H1 (cell line): Measurements from ENCODE around the gene ZC2HC1C. TPM values are rescaled to one million over a fixed set of nuclear protein-coding genes. Genes with fewer than 3 reads are reported as not detected.

Experiments used
- CTCF ChIA-PET: fragments of 300-600 bp; sonication (Branson Sonifier 250); formaldehyde crosslinking; loops from one replicate; lab custom pipeline; 2021; ENCODE audit not compliant: partially characterized antibody; lab: Charles Lee
- POLR2A ChIA-PET: fragments of 300-600 bp; sonication (Branson Sonifier 250); formaldehyde crosslinking; loops from one replicate; lab custom pipeline; 2021; ENCODE audit warnings: inconsistent platforms; ENCODE audit not compliant: partially characterized antibody; lab: Charles Lee
- DNase-seq, 2 experiments: peaks; one replicate each; pipeline versions ENCODE4 v3.0.0 to v3.0.0-alpha.2; 2010 to 2022; ENCODE audit warnings: low spot score in 2 of 2, low read depth in 1 of 2, mixed read lengths in 1 of 2
- FAIRE-seq: peaks from 2 replicates; lab custom pipeline; 2011; peaks lifted over from hg19 to GRCh38; lab: Jason Lieb, UNC
- H2AFZ ChIP-seq: 2 replicates; pipeline ENCODE4 v1.8.1; 2012; ENCODE audit warnings: low read length, inconsistent platforms
- H2AK5ac ChIP-seq: 2 replicates; pipeline ENCODE4 v1.6.1; 2013; ENCODE audit warnings: low read depth, low read length
- H2BK120ac ChIP-seq: replicated peaks from 2 replicates; pipeline ENCODE3; 2013; ENCODE audit warnings: low read depth, low read length, inconsistent platforms
- H2BK12ac ChIP-seq: 2 replicates; pipeline ENCODE4 v1.6.1; 2013; ENCODE audit warnings: low read depth, low read length
- H2BK15ac ChIP-seq: 2 replicates; pipeline ENCODE4 v1.6.1; 2013; ENCODE audit warnings: low read length
- H2BK20ac ChIP-seq: 2 replicates; pipeline ENCODE4 v1.6.1; 2013; ENCODE audit warnings: low read length
- H2BK5ac ChIP-seq: 2 replicates; pipeline ENCODE4 v1.6.1; 2013; ENCODE audit warnings: low read depth, low read length
- H3K14ac ChIP-seq: 2 replicates; pipeline ENCODE4 v1.6.1; 2013; ENCODE audit warnings: inconsistent platforms; ENCODE audit not compliant: insufficient read length
- H3K18ac ChIP-seq: 2 replicates; pipeline ENCODE4 v1.6.1; 2013; ENCODE audit warnings: low read length; ENCODE audit errors: extremely low read depth
- H3K23ac ChIP-seq: 2 replicates; pipeline ENCODE4 v1.6.1; 2013; ENCODE audit warnings: inconsistent platforms; ENCODE audit not compliant: insufficient read length
- H3K23me2 ChIP-seq: 2 replicates; pipeline ENCODE4 v1.6.1; 2013; ENCODE audit warnings: low read depth, low read length
- H3K27ac ChIP-seq: 2 replicates; pipeline ENCODE4 v1.6.1; 2011; ENCODE audit warnings: low read depth, low read length, inconsistent platforms
- H3K27me3 ChIP-seq, 4 experiments: replicated peaks in 1 of 4; 1 replicate in 1 of 4; 2 replicates in 3 of 4; pipeline versions ENCODE4 v1.6.1 to v1.8.1; 2011 to 2013; ENCODE audit warnings: low read length in 3 of 4, mild to moderate bottlenecking in 3 of 4, inconsistent platforms in 2 of 4, mixed read lengths in 2 of 4, moderate library complexity in 1 of 4; ENCODE audit not compliant: control insufficient read depth in 3 of 4, insufficient read depth in 3 of 4; ENCODE audit errors: extremely low read depth in 1 of 4
- H3K36me3 ChIP-seq, 4 experiments: 2 replicates each; pipeline versions ENCODE4 v1.6.1 to v1.8.1; 2011 to 2013; ENCODE audit warnings: mild to moderate bottlenecking in 4 of 4, low read length in 3 of 4, moderate library complexity in 2 of 4, control low read depth in 1 of 4, inconsistent platforms in 1 of 4; ENCODE audit not compliant: insufficient read depth in 4 of 4, control insufficient read depth in 2 of 4
- H3K4ac ChIP-seq: replicated peaks from 2 replicates; pipeline ENCODE3; 2013; ENCODE audit warnings: low read length, low read depth, mixed read lengths, inconsistent platforms; ENCODE audit not compliant: insufficient read length
- H3K4me1 ChIP-seq, 4 experiments: replicated peaks in 1 of 4; 1 replicate in 1 of 4; 2 replicates in 3 of 4; pipeline versions ENCODE4 v1.6.1 to v1.8.1; 2011 to 2013; ENCODE audit warnings: low read length in 3 of 4, inconsistent platforms in 2 of 4, mixed read lengths in 1 of 4; ENCODE audit not compliant: insufficient read depth in 4 of 4, control insufficient read depth in 3 of 4
- H3K4me2 ChIP-seq, 2 experiments: 2 replicates each; pipeline versions ENCODE4 v1.6.1 to v1.8.1; 2011 to 2013; ENCODE audit warnings: low read depth in 2 of 2, low read length in 2 of 2, control low read depth in 1 of 2, inconsistent platforms in 1 of 2, mild to moderate bottlenecking in 1 of 2; ENCODE audit not compliant: insufficient read depth in 1 of 2
- H3K4me3 ChIP-seq, 4 experiments: fragments of 200-600, 300-600 bp in 1 of 4; sonication (generic), shearing (Covaris generic), sonication (Bioruptor Twin) in 1 of 4; 2 replicates each; pipeline versions ENCODE4 v1.5.1 to v1.8.1; 2011 to 2016; ENCODE audit warnings: low read length in 4 of 4, low read depth in 3 of 4, control low read depth in 2 of 4, inconsistent platforms in 2 of 4, mild to moderate bottlenecking in 2 of 4, mixed read lengths in 1 of 4, moderate library complexity in 1 of 4; ENCODE audit not compliant: insufficient read depth in 2 of 4; ENCODE audit errors: extremely low read depth in 1 of 4
- H3K56ac ChIP-seq: replicated peaks from 2 replicates; pipeline ENCODE3; 2013; ENCODE audit warnings: low read depth, mild to moderate bottlenecking, mixed read lengths, low read length, inconsistent platforms; ENCODE audit not compliant: insufficient read length
- H3K79me1 ChIP-seq: 2 replicates; pipeline ENCODE4 v1.6.1; 2013; ENCODE audit warnings: low read depth, low read length, control low read depth
- H3K79me2 ChIP-seq, 2 experiments: 2 replicates each; pipeline versions ENCODE4 v1.6.1 to v1.8.1; 2012 to 2013; ENCODE audit warnings: low read length in 2 of 2, mild to moderate bottlenecking in 2 of 2, inconsistent platforms in 1 of 2; ENCODE audit not compliant: insufficient read depth in 2 of 2, control insufficient read depth in 1 of 2
- H3K9ac ChIP-seq, 4 experiments: replicated peaks in 1 of 4; 1 replicate in 1 of 4; 2 replicates in 3 of 4; pipeline versions ENCODE4 v1.6.1 to v1.8.1; 2011 to 2013; ENCODE audit warnings: low read depth in 3 of 4, low read length in 3 of 4, control low read depth in 2 of 4, mild to moderate bottlenecking in 2 of 4, moderate library complexity in 2 of 4, inconsistent platforms in 1 of 4; ENCODE audit errors: extremely low read depth in 1 of 4
- H3K9me3 ChIP-seq, 2 experiments: 2 replicates each; pipeline versions ENCODE4 v1.6.1 to v1.8.1; 2012 to 2013; ENCODE audit warnings: mild to moderate bottlenecking in 2 of 2, moderate library complexity in 2 of 2, control low read depth in 1 of 2, inconsistent platforms in 1 of 2, low read depth in 1 of 2, low read length in 1 of 2, mixed read lengths in 1 of 2; ENCODE audit not compliant: insufficient read depth in 2 of 2
- H4K20me1 ChIP-seq, 2 experiments: replicated peaks in 1 of 2; 2 replicates each; pipeline versions ENCODE3 to v1.8.1; 2011 to 2013; ENCODE audit warnings: inconsistent platforms in 2 of 2, low read length in 2 of 2, mild to moderate bottlenecking in 1 of 2; ENCODE audit not compliant: insufficient read depth in 2 of 2, control insufficient read depth in 1 of 2
- H4K5ac ChIP-seq: 2 replicates; pipeline ENCODE4 v1.6.1; 2013; ENCODE audit warnings: low read length, low read depth, mixed read lengths, inconsistent platforms; ENCODE audit not compliant: insufficient read length
- H4K8ac ChIP-seq: 2 replicates; pipeline ENCODE4 v1.8.0; 2013; ENCODE audit warnings: mild to moderate bottlenecking, moderate library complexity, low read length, inconsistent platforms; ENCODE audit not compliant: insufficient read depth; ENCODE audit errors: extremely low read depth
- H4K91ac ChIP-seq: replicated peaks from 2 replicates; pipeline ENCODE3; 2013; ENCODE audit warnings: low read length, mixed read lengths, inconsistent platforms; ENCODE audit not compliant: insufficient read length
- CBX8 ChIP-seq: fragments of 300-800, 300-1000 bp; sonication (generic); IDR thresholded peaks from 2 replicates; pipeline ENCODE4 v1.7.1; 2016; ENCODE audit warnings: low read depth, low read length, borderline replicate concordance
- HDAC2 ChIP-seq, 2 experiments: fragments of 300-600 bp in 1 of 2; sonication (generic) in 1 of 2; IDR thresholded peaks; 2 replicates each; pipeline ENCODE4 v1.6.1; 2011 to 2012; ENCODE audit warnings: low read depth in 2 of 2, low read length in 2 of 2, mild to moderate bottlenecking in 2 of 2, moderate library complexity in 2 of 2, borderline replicate concordance in 1 of 2, inconsistent platforms in 1 of 2
- KDM4A ChIP-seq: IDR thresholded peaks from one replicate; pipeline ENCODE4 v1.7.1; 2012; ENCODE audit warnings: low read depth, mild to moderate bottlenecking, moderate library complexity, low read length, inconsistent platforms; ENCODE audit not compliant: severe bottlenecking
- WGBS, 2 experiments: shearing (Covaris generic) in 1 of 2; methylation state at CpG; one replicate each; pipeline versions ENCODE4 v1.1.6 to v1.1.7; 2013 to 2015; ENCODE audit warnings: low lambda C conversion rate in 2 of 2, mixed read lengths in 2 of 2, inconsistent platforms in 1 of 2, low coverage in 1 of 2, missing lambda C conversion rate in 1 of 2; ENCODE audit not compliant: insufficient replicate concordance in 2 of 2, insufficient coverage in 1 of 2, insufficient read length in 1 of 2; ENCODE audit errors: extremely low coverage in 1 of 2, missing lambda C conversion rate in 1 of 2; 5-methylcytosine and 5-hydroxymethylcytosine counted together
- polyA plus RNA-seq, 7 experiments: library from polyadenylated mRNA; depleted of rRNA in 3 of 7; stranded (reverse) in 5 of 7; unstranded in 2 of 7; fragments of >200 nt in 5 of 7; fragments of 200-250 nt in 2 of 7; gene quantifications; 1 replicate in 5 of 7; 2 replicates in 1 of 7; 4 replicates in 1 of 7; pipeline versions ENCODE4 v1.2.1 to v1.2.3, GENCODE V29; 2011 to 2013; ENCODE audit warnings: missing spikeins in 2 of 7, mixed read lengths in 2 of 7
- total RNA-seq: library from RNA; stranded (reverse); fragmentation: NEBNext Ultra II Directional; extraction: Animal tissue kit (Norgen Biotek cat#: 25700); gene quantifications from 2 replicates; pipeline ENCODE4 v1.2.1, GENCODE V29; 2021

Gene ZC2HC1C
- total and polyA plus RNA-seq, 2 of the 8 experiments (the other 6 are each of a cell fraction or from before 2014, with no cell fraction given): 0.57 to 1.2 TPM

DNA sequence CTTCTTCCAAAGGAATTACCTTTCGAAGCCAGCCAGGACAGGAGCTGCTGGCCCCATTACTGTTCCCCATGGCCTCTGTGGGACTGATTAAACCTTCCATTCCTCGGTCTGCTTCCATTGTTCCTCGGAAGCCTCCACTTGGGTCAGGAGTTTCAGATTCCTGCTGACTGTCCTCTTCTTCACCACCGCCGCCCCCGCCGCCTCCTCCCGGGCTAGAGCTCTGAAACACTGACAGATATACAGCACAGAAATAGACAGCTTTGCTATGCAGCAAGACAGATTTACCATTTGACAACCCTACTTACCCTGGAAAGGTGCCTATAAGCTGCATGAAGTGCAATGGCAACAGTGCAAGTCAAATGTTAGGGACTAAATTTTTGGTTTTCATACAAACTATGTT lies 21.8 kb downstream of the ZC2HC1C start:
- 97% methylated on average over 8 of the region's 8 CpGs; no CpG with 5 or more reads in 1 of the 2 experiments for WGBS, 2 experiments
- H3K79me1 ChIP-seq: no peaks in the 10 kb centered on the region
- no peak for FAIRE-seq

More for the DNA sequence above, 21.8 kb downstream of the ZC2HC1C start:
- Histone ChIP-seq H3K9ac (no peak overlapping the region), H2BK20ac (no peak overlapping the region), H4K5ac (no peak overlapping the region), H4K91ac (no peak overlapping the region), H2AK5ac (no peak overlapping the region), H2AFZ (no peak overlapping the region), H2BK5ac (no peak overlapping the region), H4K20me1 (no peaks in the 10 kb centered on the region), H4K8ac (no peak overlapping the region), H3K27me3 (no peaks in the 10 kb centered on the region), H3K14ac (no peak overlapping the region), H3K27ac (no peak overlapping the region), H3K18ac (no peak overlapping the region), H2BK15ac (no peak overlapping the region), H3K4me1 (no peaks in the 10 kb centered on the region; a peak in 2 of 7 replicates), H3K4ac (no peak overlapping the region), H2BK120ac (no peak overlapping the region), H3K36me3 (peaks cover 4 to 50% (median 27%) of the 10 kb centered on the region in 4 experiments), H3K23ac (no peak overlapping the region), H3K4me2 (no peak overlapping the region), H3K4me3 (no peak overlapping the region), H2BK12ac (no peak overlapping the region), H3K23me2 (no peaks in the 10 kb centered on the region), H3K9me3 (no peaks in the 10 kb centered on the region), H3K56ac (no peak overlapping the region), H3K79me2 (no peaks in the 10 kb centered on the region)
- ChIA-PET POLR2A (no interaction called here), CTCF (interaction anchor here (0.9 to 10.6 kb wide), 5 partner anchors 31 to 182 kb away, joined by 3 to 98 read pairs (median 3); no protein-coding TSS in a partner anchor)
- no peak for DNase-seq
- TF ChIP-seq HDAC2 (IDR thresholded peaks at IDR 0.05; ENCODE audit: borderline replicate concordance in 1 of 2, low read depth in 2 of 2, low read length in 2 of 2) (no peak), CBX8 (no peak), KDM4A (no peak)
